NCI-H2029 (cell line): ENCODE results near the gene SDC1.

Experiments
- DNase-seq: peaks from one replicate; lab custom pipeline; 2025; lab: John Stamatoyannopoulos, UW

SDC1 gene

GRCh38 chr2:20227894-20228505 lies 3.1 kb upstream of the SDC1 start:
- DNase-seq: no peak

GRCh38 chr2:20226152-20226545 lies 1.2 kb upstream of the SDC1 start:
- DNase-seq: no peak

GRCh38 chr2:20225294-20226151 lies 593 bp upstream of the SDC1 start:
- DNase-seq: no peak

- no peak for DNase-seq
Measured at GRCh38 chr2:20224164-20224715, 690 bp downstream of the SDC1 start.

GRCh38 chr2:20223407-20224163 lies 1.3 kb downstream of the SDC1 start:
- DNase-seq: peak; percentile 26

GRCh38 chr2:20222769-20223406 lies 2.0 kb downstream of the SDC1 start:
- no peak for DNase-seq

- DNase-seq: no peak
Measured at GRCh38 chr2:20222014-20222768, 2.7 kb downstream of the SDC1 start.

GRCh38 chr2:20221555-20221973 lies 3.4 kb downstream of the SDC1 start:
- DNase-seq: peak; percentile 12

- DNase-seq: no peak
Measured at GRCh38 chr2:20220806-20221554, 4.0 kb downstream of the SDC1 start.

- DNase-seq: no peak
Measured at GRCh38 chr2:20219763-20220380, 5.1 kb downstream of the SDC1 start.

- DNase-seq: no peak
Measured at GRCh38 chr2:20218331-20219320, 6.3 kb downstream of the SDC1 start.

GRCh38 chr2:20217041-20217970 lies 7.6 kb downstream of the SDC1 start:
- DNase-seq: no peak

GRCh38 chr2:20216130-20217025 lies 8.6 kb downstream of the SDC1 start:
- DNase-seq: no peak

GRCh38 chr2:20215183-20216040 lies 9.5 kb downstream of the SDC1 start:
- no peak for DNase-seq

- no peak for DNase-seq
Measured at GRCh38 chr2:20214566-20215182, 10.3 kb downstream of the SDC1 start.
